Adrenal gland (tissue), 5 donors: ENCODE data around the gene ADAMTS17.

Experiments used
- POLR2A ChIP-seq, 2 donors: fragments of 450-650 bp; IDR thresholded peaks; one replicate each; pipeline ENCODE4 v1.6.1; 2017; ENCODE audit warnings: antibody characterized with exemption in 2 of 2, mild to moderate bottlenecking in 2 of 2, moderate library complexity in 1 of 2
- TF ChIP-seq, protein P1 (sequence below), 6 experiments: fragments of 450-650 bp in 4 of 6; fragments of 200-600 bp in 2 of 6; sonication (generic) in 1 of 6; IDR thresholded peaks; 1 replicate in 5 of 6; 2 replicates in 1 of 6; pipeline versions ENCODE4 v1.5.1 to v1.8.0; 2016 to 2021; ENCODE audit warnings: antibody characterized with exemption in 6 of 6, mild to moderate bottlenecking in 2 of 6, moderate library complexity in 1 of 6
- donor health status: DM: no; HTN: no; CAD: no.

DNA sequence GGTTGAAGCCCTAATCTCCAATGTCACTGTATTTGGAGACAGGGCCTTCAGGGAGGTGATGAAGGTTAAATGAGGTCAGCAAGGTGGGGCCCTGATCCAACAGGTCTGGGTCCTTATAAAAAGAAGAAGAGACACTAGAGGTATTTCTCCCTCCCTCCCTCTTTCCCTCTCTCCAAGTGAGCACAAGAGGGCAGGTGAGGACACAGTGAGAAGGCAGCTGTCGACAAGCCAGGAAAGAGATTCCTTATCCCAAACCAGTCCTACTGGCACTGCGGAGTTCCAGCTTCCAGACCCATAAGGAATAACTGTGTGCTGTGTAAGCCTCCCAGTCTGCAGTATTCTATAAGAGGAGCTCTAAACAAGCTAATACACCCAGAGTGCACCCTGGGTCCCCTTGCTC, 134.7 kb downstream of the ADAMTS17 start:
- TF ChIP-seq, protein P1, sequence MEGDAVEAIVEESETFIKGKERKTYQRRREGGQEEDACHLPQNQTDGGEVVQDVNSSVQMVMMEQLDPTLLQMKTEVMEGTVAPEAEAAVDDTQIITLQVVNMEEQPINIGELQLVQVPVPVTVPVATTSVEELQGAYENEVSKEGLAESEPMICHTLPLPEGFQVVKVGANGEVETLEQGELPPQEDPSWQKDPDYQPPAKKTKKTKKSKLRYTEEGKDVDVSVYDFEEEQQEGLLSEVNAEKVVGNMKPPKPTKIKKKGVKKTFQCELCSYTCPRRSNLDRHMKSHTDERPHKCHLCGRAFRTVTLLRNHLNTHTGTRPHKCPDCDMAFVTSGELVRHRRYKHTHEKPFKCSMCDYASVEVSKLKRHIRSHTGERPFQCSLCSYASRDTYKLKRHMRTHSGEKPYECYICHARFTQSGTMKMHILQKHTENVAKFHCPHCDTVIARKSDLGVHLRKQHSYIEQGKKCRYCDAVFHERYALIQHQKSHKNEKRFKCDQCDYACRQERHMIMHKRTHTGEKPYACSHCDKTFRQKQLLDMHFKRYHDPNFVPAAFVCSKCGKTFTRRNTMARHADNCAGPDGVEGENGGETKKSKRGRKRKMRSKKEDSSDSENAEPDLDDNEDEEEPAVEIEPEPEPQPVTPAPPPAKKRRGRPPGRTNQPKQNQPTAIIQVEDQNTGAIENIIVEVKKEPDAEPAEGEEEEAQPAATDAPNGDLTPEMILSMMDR (IDR thresholded peaks at IDR 0.05), result no peak
- TF ChIP-seq POLR2A (IDR thresholded peaks at IDR 0.05), result no peak
